HG03378 (cell line): ENCODE results near the gene B4GALNT2.
"Not testable (repeated sequence)": the region's sequence is repeated elsewhere in the genome, so short reads cannot be mapped to it uniquely, and the experiment has no call there.

Experiments
- ATAC-seq: cut with Tn5 transposase; IDR thresholded peaks from one replicate; pipeline ENCODE4 v1.9.1; 2021; ENCODE audit warnings: mild to moderate bottlenecking, moderate library complexity; ENCODE audit not compliant: unreplicated experiment

Gene B4GALNT2

DNA sequence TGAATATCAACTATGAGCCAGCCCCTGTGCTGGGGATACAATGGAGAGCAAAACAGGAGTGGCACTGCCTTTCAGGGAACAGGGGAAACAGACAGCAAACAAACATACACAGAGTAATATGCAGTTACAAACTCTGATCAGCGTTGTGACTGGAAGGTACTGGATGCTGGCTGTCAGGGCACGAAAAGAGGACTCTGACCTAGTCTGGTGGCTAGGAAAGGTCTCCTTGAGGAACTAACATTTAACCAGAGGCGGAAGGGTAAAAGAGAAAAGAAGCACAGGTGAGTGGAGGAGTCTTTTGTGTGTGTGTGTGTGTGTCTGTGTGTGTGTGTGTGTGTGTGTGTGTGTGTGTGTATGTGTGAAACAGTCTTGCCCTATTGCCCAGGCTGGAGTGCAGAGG, 12.4 kb upstream of the B4GALNT2 start:
- ATAC-seq, result no peak

DNA sequence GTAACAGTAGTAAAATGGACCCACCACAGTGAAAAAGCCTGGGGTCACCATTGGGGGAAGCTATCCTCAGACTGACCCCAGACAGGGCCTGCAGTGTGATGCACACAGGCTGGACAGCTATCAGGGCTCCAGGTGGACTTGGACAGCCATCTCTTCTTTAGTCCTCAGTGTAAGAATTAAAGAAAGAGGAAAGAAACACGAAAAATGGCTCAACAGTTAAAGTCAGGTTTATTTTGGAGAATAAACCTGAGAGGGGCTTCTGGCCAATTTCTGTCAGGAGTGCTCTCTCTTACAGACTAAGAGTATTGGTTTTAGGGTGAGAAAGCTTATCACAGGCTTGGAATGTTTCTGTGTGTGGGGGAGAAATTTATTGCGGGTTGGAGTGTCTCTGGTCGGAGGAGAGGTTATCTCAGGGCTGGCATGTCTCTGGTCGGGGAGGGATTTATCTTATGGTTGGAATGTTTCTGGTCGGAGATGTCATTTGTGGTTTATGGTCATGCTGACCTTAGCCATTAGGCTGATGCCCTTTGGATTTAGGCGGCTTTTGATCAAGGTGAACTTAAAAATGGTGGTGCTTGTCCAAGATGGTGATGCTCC, 10.8 kb upstream of the B4GALNT2 start:
- ATAC-seq, result no peak

DNA sequence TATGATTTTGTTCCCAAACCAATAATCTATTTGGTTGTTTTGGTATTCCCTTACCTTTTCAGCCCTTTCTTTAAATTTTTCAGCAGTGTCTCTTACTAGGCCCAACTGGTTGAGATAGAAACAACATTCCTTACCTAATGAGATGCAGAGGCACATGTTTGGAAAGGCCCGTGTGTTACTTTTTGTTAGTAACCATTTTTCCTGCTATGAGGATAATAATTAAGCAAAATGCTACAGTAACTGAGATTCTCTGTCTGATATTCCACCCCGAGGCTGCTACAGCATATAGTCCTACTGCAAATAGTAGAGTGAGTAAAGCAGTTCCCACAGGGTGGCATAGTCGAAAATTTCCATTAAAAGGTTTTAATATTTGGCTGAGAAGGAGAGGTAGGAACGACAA, 10.0 kb upstream of the B4GALNT2 start:
- ATAC-seq, result no peak

DNA sequence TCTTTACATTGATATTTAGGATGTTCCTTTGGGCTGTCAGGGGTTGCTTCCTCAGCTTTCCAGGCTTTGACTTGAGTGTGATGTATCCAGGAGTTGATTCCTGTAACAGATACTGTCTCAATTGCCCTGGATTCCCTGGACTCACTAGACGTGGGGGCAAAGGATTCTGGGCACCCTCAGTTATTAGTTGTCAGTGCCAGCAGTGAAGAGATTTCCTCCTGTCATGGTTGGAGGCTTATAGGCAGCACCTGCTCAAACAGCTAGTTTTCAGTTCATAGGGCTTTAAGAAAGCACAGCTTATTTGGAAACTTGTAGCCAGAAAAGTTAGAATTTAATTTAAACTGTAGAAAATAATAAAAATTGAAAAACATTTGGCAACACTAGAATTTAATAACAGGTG, 9.5 kb upstream of the B4GALNT2 start:
- ATAC-seq, result no peak

DNA sequence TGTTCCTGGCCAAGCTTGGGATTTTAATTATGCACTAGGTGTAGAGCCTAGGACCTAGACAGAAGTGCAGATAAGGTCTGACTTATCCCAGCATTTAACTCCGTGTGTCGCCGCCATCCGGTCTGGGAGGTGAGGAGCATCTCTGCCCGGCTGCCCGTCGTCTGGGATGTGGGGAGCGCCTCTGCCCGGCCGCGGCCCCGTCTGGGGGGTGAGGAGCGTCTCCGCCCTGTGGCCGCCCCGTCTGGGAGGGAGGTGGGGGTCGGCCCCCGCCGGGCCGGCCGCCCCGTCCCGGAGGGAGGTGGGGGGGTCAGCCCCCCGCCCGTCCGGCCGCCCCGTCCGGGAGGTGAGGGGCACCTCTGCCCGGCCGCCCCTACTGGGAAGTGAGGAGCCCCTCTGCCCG, 7.1 kb upstream of the B4GALNT2 start:
- no peak for ATAC-seq

DNA sequence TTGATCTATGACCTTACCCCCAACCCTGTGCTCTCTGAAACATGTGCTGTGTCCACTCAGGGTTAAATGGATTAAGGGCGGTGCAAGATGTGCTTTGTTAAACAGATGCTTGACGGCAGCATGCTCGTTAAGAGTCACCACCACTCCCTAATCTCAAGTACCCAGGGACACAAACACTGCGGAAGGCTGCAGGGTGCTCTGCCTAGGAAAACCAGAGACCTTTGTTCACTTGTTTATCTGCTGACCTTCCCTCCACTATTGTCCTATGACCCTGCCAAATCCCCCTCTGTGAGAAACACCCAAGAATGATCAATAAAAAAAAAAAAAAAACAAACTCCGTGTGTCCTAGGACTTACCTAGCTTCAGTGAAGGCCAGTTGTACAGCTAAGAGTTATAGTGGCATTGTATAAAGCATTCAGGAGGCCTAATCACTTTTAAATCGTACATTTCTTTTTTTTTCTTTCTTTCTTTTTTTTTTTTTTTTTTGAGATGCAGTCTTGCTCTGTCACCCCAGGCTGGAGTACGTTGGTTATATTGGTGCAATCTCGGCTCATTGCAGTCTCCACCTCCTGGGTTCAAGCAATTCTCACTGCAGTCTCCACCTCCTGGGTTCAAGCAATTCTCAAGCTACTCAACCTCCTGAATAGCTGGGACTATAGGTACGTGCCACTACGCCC, 6.2 kb upstream of the B4GALNT2 start:
- not testable (repeated sequence) for ATAC-seq

DNA sequence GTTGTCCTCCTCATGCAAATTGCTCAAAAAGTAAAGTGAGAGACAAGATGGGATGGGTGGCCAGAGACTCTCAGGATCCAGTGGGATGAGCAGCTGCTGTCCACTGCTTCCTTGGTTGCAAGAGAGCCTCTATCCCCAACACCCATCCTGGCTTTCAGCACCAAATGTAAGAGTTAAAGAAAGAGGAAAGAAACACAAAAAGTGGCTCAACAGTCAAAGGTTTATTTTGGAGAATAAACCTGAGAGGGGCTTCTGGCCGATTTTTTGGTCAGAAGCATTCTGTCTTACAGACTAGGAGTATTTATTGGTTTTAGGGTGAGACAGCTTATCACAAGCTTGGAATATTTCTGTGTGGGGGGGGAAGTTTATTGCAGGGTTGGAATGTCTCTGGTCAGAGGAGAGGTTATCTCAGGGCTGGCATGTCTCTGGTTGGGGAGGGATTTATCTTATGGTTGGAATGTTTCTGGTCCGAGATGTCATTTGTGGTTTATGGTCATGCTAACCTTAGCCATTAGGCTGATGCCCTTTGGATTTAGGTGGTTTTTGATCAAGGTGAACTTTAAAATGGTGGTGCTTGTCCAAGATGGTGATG, 3.1 kb upstream of the B4GALNT2 start:
- ATAC-seq, result not testable (repeated sequence)

DNA sequence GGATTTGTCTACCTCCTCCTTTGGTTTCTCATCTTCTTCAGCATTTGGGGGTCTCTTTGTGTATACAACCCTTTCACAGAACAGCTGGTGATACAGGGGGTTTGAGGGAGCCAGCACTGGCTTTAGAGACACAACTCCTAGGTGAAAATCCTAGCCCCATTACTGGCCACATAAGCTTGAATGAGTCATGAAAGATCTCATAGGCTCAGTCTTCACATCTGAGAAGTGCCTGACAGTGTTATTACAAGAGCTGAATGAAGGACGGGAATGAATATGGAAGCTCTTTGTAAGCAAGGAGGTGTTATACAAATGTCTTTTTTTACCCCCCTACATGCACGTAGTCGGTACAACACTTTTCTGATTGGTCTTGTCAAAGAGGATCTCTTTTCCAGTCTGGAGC, 1.7 kb upstream of the B4GALNT2 start:
- ATAC-seq, result no peak

DNA sequence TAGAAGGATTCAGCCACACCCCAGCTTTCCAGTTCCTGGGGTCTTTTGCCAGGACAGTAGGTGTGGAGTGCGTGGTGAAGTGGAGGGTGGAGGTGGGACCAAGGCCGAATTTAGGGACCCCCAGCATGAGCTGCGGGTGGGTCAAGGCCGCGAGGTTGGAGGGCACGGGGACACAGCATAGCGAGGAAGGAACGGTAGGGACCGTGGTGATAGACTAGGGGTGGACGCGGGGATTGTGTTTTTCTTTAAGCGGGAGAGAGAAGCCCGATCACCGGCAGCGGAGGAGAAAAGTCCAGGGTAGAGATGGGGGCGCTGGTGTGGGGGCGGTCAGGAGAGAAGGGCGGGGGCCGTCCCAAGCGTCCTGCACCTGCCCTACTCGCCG, 261 bp upstream of the B4GALNT2 start:
- ATAC-seq, result no peak

DNA sequence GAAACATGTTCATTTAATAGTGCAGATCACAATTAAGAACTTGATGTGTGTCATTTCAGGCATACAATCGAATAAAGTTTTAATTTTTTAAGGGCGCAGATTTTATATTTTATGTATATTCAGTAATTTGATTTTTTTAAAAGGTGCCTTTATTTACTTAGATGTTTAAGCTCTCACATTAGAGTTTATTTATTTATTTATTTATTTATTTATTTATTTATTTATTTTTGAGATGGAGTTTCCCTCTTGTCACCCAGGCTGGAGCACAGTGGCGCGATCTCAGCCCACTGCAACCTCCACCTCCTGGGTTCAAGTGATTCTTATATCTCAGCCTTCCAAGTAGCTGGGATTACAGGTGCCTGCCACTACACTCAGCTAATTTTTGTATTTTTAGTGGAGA, 3.8 kb downstream of the B4GALNT2 start:
- ATAC-seq, result no peak

DNA sequence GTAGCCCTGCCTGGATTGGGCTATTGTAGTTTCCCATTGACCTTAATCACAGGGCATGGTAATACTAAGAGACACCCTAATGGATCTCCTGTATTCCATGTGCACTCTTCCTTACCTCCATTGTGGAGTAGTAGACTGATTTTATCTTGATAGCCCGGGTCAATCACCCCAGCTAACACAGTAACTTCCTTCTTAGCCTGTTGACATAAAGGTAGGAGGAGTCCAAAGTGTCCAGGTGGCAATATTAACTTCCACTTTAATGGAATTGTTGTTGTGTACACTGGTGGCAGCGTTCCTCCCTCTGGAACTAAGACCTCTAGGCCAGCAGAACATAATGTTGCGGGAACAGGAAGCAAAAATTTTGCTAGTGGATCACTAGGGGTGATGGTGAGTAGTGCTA, 13.1 kb downstream of the B4GALNT2 start:
- ATAC-seq, result not testable (repeated sequence)

DNA sequence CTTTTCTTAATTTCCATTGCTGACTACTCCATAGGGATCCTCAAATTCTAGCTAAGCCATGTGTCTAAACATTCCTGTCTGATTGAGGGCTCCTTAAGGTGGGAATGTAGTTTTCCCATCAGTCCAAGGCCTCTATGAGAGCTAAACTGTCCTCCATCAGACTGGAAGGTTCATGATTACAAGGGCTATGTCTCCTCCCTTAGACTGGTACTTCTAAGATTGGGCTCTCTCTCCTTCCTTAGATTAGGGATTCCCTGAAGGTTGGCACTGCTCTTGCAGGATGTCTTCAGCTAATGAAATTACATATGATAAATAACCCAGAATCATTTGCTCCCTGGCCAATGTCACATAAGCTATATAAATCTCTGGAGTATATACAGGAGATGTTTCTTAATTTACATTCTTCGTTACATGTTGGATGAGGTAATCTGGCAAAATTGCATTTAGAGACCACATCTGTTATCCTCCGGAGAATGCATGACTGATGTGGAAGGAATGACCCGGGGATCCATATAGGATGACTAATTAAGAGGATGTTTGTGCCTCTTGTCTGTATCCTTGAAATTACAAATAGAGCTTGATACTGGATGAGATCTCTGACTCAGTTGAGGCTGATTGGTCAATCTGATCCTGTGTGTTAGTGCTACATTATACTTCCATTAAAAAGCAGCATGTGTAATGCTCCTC, 14.2 kb downstream of the B4GALNT2 start:
- no peak for ATAC-seq

DNA sequence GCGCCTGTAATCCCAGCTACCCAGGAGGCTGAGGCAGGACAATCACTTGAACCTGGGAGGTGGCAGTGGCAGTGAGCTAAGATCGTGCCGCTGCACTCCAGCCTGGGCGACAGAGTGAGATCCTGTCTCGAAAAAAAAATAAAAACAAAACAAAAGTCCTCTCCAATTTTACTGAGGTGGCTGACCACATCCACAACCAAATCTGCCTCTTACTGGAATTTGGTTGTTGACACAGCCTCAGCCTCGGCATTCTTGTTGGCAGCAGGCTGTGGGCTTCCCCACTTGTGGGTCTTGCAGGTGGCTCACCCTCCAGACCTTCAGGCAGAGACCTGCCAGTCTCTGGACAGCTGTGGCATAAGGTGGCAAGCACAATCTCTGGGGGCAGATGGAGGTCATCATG, 15.6 kb downstream of the B4GALNT2 start:
- no peak for ATAC-seq

DNA sequence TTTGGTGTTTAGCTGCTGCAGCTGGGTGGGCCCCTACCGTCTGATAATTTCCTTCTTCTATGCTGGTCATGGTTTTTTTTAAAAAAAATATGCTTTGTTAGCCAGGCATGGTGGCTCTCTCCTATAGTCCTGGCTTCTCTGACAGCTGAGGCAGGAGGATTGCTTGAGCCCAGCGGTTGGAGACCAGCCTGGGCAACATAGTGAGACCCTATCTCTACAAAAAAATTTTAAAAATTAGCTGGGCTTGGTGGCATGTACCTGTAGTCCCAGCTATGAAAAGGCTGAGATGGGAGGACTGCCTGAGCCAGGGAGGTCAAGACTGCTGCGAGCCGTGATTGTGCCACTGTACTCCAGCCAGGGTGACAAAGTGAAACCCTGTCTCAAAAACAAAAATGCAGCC, 19.4 kb downstream of the B4GALNT2 start:
- ATAC-seq, result no peak

DNA sequence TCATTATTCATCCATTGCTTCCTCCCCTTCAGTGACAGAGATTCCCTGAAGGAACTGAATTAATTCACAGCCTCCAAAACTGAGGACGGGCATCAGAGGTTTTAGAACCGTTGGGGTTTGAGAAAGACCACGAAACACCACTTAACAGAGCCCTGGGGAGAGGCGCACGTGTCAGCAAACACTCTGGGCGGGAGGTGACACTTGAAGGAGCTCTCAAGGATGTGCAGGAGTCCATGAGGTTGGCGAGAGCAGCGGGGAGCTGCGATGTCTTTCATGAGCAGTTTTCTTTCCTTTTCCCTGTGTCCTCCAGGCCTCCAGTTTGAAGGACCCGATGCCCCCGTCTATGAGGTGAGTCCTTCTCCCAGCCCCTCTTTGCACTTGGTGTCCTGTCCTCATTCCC, 23.7 kb downstream of the B4GALNT2 start:
- no peak for ATAC-seq

DNA sequence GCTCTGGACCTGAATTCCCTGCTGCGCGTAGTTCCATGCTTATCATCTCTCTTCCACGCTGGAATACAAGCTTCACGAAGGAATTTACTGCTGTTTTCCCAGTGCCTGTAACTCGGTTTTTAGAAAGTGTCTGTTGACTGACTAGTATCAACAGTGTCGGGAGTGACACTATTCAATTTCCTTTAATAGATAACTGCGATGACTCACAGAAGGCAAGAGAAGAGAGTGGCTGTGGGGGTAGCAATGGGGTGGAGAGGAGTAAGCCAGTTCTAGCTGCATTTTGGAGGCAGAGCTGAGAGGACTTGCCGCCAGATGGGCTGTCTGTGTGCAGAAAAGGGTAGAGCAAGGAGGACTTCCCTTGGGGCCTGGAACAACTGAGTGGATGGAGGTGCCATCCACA, 25.2 kb downstream of the B4GALNT2 start:
- ATAC-seq, result no peak

DNA sequence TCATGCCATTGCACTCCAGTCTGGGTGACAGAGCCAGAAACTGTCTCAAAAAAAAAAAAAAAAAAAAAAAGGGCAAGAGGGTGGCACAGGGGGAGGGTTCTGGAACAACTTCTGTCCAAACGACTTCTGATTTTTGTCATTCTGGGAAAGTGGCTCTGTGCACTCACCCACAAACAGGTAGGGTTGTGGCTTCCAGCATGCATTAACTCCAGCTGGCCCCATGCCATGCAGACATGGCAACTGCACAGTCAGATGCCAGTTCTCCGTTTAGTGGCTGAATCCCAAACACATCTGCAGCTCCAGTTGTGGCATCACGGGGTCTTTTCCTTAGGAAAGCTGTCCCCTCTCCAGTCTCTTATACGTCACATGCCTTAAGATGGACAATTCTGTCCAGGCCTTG, 30.3 kb downstream of the B4GALNT2 start:
- no peak for ATAC-seq

DNA sequence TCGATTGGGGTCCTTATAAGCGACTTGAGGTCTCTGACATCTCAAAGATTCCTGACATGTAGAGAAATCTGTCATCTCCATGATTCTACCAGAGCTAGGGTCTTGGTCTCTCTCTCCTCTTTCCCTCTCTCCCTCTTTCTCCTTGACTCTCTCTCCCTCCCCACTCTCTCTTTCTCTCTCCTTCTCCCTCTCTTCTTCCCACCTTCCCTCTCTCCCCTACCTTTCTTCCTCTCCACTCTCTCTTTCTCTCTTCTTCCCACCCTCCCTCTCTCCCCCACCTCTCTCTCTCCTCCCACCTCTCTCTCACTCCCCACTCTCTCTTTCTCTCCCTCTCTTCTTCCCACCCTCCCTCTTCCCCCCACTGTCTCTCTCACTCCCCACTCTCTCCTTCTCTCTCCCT, 32.6 kb downstream of the B4GALNT2 start:
- ATAC-seq, result no peak

DNA sequence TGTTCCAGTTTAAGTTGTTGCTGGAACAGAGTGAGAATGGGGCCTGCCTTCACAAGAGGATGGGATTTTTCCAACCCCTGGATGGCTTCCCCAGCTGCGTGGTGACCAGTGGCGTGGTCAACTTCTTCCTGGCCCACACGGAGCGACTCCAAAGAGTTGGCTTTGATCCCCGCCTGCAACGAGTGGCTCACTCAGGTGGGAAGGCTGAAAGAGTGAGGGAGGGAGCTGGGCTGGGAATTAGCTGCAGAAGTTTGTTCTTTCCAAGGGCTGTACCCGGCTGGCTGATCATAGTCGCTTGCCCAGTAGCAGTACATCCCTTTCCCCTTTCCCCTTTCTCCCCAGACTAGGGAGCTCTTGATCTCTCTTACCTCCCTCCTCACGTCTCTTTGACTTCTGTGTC, 36.1 kb downstream of the B4GALNT2 start:
- ATAC-seq, result no peak

DNA sequence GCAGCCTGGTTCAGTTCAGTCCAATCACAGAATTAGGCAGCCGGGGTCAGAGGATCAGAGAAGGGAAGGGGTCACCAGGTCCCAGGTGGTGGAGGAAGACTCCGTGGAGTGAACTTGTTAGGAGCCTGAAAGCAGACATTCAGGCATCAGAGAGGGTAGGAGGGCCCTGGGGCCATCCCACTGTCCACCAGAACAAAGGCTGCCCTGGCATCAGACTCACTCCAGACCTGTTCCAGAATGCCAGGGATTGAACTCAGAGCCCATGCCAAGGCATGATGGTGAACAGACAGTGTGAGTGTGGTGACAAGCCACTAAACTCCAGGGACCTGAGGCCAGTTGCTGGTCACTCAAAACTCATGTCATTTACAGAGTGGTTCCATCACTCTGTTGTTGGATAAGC, 37.6 kb downstream of the B4GALNT2 start:
- ATAC-seq, result no peak

DNA sequence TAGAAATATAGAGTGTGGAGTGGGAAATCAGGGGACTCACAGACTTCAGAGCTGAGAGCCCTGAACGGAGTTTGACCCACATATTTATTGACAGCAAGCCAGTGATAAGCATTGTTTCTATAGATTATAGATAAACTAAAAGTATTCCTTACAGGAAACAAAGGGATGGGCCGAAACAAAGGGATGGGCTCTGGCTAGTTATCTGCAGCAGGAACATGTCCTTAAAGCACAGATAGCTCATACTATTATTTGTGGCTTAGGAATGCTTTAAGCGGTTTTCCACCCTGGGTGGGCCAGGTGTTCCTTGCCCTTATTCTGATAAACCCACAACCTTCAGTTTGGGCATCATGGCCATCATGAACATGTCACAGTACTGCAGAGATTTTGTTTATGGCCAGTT, 38.1 kb downstream of the B4GALNT2 start:
- not testable (repeated sequence) for ATAC-seq

DNA sequence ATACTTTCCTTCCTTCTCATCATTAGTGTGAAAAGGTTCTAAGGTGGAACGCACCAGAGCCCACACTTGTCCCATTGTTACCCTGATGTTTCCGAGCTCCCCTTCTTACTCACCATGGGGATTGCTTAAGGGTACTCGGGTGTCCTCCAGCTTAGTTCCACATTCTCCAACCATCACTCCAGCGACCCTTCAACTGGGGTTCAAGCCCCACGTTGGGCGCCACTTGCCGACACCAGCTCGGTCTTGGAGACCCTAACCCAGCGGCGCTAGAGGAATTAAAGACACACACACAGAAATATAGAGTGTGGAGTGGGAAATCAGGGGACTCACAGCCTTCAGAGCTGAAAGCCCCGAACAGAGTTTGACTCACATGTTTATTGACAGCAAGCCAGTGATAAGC, 43.4 kb downstream of the B4GALNT2 start:
- not testable (repeated sequence) for ATAC-seq
